Esophagus muscularis mucosa (tissue), 4 donors: Measurements from ENCODE around the gene FAT1. TPM values are rescaled to one million over a fixed set of nuclear protein-coding genes. Genes with fewer than 3 reads are reported as not detected.

Experiments used
- DNase-seq: peaks from one replicate; pipeline ENCODE4 v3.0.0-alpha.2; 2017; ENCODE audit errors: extremely low spot score
- H3K27ac ChIP-seq, 4 donors: fragments of 200-600 bp; sonication (generic); replicated peaks in 1 of 4; 1 replicate in 3 of 4; 2 replicates in 1 of 4; pipeline ENCODE4 v1.5.1; 2016 to 2019; ENCODE audit warnings: mild to moderate bottlenecking in 1 of 4
- H3K27me3 ChIP-seq, 4 donors: fragments of 200-600 bp; sonication (generic); one replicate each; pipeline versions ENCODE4 v1.5.1 to v1.6.0; 2016 to 2019
- H3K36me3 ChIP-seq, 4 donors: fragments of 200-600 bp; sonication (generic); one replicate each; pipeline ENCODE4 v1.5.1; 2016 to 2019
- H3K4me1 ChIP-seq, 4 donors: fragments of 200-600 bp; sonication (generic); one replicate each; pipeline ENCODE4 v1.5.1; 2016 to 2019
- H3K4me3 ChIP-seq, 4 donors: fragments of 200-600 bp; sonication (generic); 1 replicate in 2 of 4; 2 replicates in 2 of 4; pipeline ENCODE4 v1.5.1; 2016 to 2019; ENCODE audit warnings: mild to moderate bottlenecking in 4 of 4, moderate library complexity in 1 of 4
- H3K9me3 ChIP-seq, 4 donors: fragments of 200-600 bp; sonication (generic); 1 replicate in 3 of 4; 2 replicates in 1 of 4; pipeline ENCODE4 v1.5.1; 2016 to 2019
- CTCF ChIP-seq, 3 experiments: fragments of 200-600 bp in 2 of 3; fragments of 450-650 bp in 1 of 3; sonication (generic) in 2 of 3; IDR thresholded peaks; one replicate each; pipeline ENCODE4 v1.5.1; 2017 to 2019; ENCODE audit warnings: antibody characterized with exemption in 3 of 3, mild to moderate bottlenecking in 2 of 3, moderate library complexity in 1 of 3
- EP300 ChIP-seq: sonication (generic); formaldehyde crosslinking; IDR thresholded peaks from one replicate; pipeline ENCODE4 v1.6.1; 2017; ENCODE audit warnings: antibody characterized with exemption
- POLR2A ChIP-seq: fragments of 450-650 bp; IDR thresholded peaks from one replicate; pipeline ENCODE4 v1.6.1; 2017; ENCODE audit warnings: antibody characterized with exemption, moderate library complexity, mild to moderate bottlenecking, low read depth
- POLR2AphosphoS5 ChIP-seq, 2 donors: sonication (generic); formaldehyde crosslinking; IDR thresholded peaks; one replicate each; pipeline ENCODE4 v1.6.1; 2017; ENCODE audit warnings: antibody characterized with exemption in 2 of 2
- WGBS: methylation state at CpG from one replicate; pipeline ENCODE4 v1.1.5; 2018; 5-methylcytosine and 5-hydroxymethylcytosine counted together
- intact Hi-C: fragments of 100-400 bp; cut with DNase I; formaldehyde crosslinking; loops from one replicate; pipeline ENCODE4 v1.15.1; 2023
- total RNA-seq, 4 donors: library from RNA; depleted of rRNA; stranded (reverse); fragments of >200 nt; gene quantifications; one replicate each; pipeline versions ENCODE4 v1.1.0 to v1.2.1, GENCODE V29; 2016

FAT1 gene
- total RNA-seq, 4 donors from 2014 or later = 145 to 244 (median 200) TPM

- TF ChIP-seq EP300 (no peak), POLR2AphosphoS5 (IDR thresholded peaks at IDR 0.05) (no peak), POLR2A (no peak), CTCF (IDR thresholded peaks at IDR 0.05) (no peak)
- WGBS = 75% methylated on average over 19 of the region's 19 CpGs
- H3K27me3 ChIP-seq = no peaks in the 10 kb centered on the region
- H3K36me3 ChIP-seq = no peaks in the 10 kb centered on the region
- H3K9me3 ChIP-seq = no peaks in the 10 kb centered on the region
- no peak overlapping the region for H3K27ac ChIP-seq
- DNase-seq = no peak
- H3K4me3 ChIP-seq = no peak overlapping the region
- intact Hi-C loops = no loop called here
- no peaks in the 10 kb centered on the region for H3K4me1 ChIP-seq
These were observed 185.7 kb downstream of the FAT1 start for GRCh38 chr4:186537843-186538521.

Other genes with a start within 250 kb of the FAT1 start
- gene MTNR1A, start 168.3 kb downstream of the FAT1 start, total RNA-seq = not detected